Medulla oblongata (tissue), 1 donor: ENCODE data around the gene HAUS8.
A peak's percentile ranks its signal among the peaks of the same experiment; 100 is the strongest.

Source experiments
- DNase-seq: peaks from one replicate; pipeline ENCODE4 v3.0.0-alpha.2; 2015; ENCODE audit errors: extremely low spot score

The HAUS8 gene

GRCh38 chr19:17075864-17076542 lies 751 bp upstream of the HAUS8 start:
- DNase-seq: no peak

GRCh38 chr19:17074634-17075034 lies 618 bp downstream of the HAUS8 start:
- DNase-seq: no peak

- no peak for DNase-seq
These were observed 1.2 kb downstream of the HAUS8 start for GRCh38 chr19:17073869-17074633.

- DNase-seq: no peak
These were observed 4.3 kb downstream of the HAUS8 start for GRCh38 chr19:17070912-17071311.

DNA sequence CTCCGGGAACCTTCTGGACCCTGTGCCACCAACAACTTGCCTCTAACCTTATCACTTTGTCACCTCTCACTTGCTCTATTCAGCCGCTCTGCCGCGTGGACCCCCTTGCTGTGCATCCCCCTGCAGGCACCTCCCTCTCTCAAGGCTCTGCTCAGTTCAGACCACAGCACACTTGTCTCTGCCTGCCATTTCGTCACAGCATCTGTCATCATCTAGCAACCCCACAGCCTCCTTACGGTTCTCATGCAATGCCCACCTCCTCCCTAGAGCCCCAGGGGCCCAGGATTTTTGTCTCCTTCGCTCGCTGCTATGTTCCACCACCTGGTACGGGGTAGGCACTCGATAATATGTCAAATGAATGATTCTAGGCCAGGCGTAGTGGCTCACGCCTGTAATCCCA lies 4.8 kb downstream of the HAUS8 start:
- DNase-seq: no peak

DNA sequence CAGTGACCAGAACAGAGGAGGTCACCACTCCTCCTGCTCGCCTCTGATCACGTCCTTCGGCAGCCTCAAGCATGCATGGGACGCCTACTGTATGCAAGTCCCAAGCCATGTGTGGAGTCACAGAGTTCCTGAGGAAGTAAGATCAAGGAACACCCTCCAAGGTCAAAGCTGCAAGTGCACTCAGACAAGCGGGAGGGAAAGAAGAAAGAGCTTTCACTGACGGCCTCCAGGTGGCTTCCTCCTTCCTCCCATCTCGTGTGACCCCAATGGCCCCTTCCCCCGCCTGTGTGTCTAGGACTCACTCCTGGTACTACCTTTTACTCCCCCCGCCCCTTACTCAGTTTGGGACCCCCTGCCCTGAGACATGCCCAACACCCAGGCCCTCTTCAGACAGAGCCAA lies 6.1 kb downstream of the HAUS8 start:
- no peak for DNase-seq

DNA sequence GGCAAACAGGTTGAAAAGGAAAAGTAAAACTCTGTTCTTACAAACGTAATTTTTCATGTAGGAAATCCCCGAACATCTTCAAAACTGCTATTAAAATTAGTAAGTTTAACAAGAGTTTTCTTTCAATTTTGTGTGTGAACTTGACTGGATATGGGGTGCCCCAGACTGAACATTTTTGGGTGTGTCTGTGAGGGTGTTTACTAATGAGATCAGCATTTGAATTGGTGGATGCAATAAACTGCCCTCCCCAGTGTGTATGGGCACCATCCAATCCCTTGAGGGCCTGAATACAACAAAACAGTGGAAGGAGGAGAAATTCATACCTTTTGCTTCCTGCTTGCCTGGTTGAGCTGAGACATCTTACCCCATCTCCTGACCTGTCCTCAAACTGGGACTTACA lies 11.8 kb downstream of the HAUS8 start:
- no peak for DNase-seq

- no peak for DNase-seq
These were observed 13.6 kb downstream of the HAUS8 start for GRCh38 chr19:17061691-17062090.

DNA sequence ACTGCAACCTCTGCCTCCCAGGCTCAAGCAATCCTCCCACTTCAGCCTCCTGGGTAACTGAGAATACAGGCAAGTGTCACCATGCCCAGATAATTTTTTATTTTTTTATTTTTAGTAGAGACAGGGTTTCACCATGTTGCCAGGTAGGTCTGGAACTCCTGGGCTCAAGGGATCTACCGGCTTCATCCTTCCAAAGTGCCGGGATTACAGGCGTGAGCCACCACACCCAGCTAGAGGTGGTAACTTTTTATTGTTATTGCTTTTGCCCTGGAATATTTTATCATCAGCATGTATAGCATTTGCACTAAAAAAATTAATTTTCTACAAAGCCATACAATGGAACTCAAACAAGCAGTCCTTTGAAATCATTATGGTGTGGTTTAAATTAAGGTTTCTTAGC lies 14.0 kb downstream of the HAUS8 start:
- DNase-seq: no peak

- DNase-seq: no peak
These were observed 14.4 kb downstream of the HAUS8 start for GRCh38 chr19:17060802-17061201.

- DNase-seq: no peak
These were observed 17.0 kb downstream of the HAUS8 start for GRCh38 chr19:17058236-17058635.

DNA sequence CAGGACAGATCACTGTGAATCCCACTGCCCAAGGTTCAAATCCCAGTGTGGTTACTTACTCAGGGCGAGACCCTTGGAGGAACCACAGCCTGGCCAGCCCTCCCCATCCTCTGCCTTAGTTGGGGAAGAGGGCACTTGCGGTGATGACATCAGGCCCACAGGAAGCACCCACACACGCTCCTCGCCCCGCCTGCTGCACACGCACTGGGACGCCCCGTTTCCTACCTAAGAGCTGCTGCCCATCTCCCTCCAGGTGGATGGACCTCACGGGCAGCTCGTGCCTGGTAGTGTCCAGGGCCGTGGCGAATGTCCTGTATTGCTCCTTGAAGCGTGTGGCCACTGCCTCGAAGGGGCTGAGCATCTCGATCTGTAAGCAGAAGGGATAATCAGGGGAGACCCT lies 19.6 kb downstream of the HAUS8 start:
- no peak for DNase-seq

DNA sequence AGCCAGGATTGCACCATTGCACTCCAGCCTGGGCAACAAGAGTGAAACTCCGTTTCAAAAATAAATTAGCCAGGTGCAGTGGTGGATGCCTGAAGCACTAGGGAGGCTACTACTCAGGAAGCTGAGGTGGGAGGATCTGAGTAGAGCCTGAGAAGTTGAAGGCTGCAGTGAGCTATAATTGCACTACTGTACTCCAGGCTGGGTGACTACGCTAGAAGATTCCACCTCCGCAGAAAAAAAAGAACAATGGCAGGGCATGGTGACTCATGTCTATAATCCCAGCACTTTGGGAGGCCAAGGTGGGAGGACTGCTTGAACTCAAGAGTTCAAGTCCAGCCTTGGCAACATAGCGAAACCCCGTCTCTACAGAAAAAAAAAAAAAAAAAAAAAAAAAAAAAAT lies 20.5 kb downstream of the HAUS8 start:
- DNase-seq: no peak

- DNase-seq: peak; percentile 65
These were observed 22.8 kb downstream of the HAUS8 start for GRCh38 chr19:17052439-17052838.

- DNase-seq: no peak
These were observed 25.5 kb downstream of the HAUS8 start for GRCh38 chr19:17049711-17050280.

DNA sequence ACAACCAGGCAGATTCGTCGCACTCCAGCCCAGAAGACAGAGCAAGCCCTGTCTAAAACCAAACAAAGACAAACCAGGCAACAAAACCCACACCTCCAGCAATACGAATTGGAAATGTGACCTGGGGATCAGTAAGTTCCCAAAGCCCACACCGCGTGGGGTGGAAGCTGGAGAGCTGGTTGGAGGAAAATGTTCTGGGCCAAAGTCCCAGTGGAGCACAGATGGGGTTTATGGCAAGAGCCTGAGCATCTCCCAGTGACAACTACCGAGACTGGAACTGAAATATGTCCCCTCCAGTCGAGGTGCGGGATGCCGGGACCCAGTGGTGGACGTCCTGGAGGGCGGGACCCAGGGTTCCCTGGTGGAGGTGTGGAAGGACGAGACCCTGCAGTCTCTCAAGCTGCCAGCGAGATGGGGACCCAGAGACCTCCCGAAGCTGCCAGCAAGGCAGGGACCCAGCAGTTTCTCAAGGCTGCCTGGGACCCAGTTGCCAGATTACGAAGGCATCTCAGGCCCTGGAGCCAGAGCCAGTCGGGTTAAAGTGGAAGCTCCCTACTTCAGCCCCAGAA lies 26.3 kb downstream of the HAUS8 start:
- peak; percentile 46 for DNase-seq

DNA sequence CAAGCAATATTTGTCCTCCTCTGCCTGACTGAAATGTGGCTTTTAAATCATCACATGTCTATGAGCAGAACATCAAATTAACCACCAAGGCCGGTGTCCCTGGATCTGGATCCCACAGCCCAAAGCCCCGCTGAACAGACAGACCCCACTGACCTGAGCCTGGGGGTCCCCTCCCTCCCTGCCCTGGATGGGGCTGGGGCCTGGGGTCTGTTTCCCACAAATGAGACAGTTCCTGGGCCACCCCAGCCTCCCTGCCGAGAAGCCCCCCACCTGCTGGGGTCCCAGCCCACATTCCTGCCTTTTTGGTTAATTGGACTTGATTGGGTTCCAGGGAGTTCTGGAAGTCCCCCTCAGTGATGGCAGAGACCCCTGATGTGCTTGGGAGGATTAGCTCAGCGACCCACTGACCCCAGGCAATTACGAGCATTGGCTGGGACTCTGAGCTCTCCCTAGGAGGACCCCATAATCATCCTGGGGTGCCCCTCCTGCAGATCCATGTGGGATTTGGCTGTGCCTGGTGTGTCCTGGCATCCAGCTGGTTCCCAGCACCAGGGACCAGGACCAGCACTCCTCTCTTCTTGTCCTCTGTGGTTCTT lies 29.2 kb downstream of the HAUS8 start:
- no peak for DNase-seq

- no peak for DNase-seq
These were observed 31.5 kb downstream of the HAUS8 start for GRCh38 chr19:17043744-17044143.

- DNase-seq: no peak
These were observed 33.3 kb downstream of the HAUS8 start for GRCh38 chr19:17041976-17042375.

DNA sequence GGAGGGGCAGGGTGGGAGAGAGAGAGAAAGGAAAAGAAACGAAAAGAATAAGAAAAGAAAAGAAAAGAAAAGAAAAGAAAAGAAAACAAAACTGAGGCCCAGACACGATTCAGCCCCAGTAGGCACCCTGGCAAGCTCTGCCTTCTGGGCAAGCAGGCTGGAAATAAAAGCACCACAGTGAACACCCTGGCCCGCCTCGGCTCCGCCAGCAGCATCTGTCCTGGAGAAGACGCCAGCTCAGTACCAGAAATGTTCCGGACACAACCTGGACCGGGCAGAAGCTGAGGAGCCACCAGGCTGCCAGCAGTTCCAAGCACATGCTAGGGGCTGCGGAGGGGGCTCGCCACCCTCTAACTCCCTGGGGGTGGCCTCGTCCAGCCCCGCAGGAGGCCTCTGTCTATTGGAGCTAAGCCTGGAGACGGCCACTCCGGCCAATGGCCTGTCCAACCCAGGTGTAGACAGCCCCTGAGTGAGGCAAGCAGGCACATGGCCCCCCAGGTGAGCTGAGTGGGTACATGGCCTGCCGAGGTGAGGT lies 37.2 kb downstream of the HAUS8 start:
- peak; percentile 68 for DNase-seq

GRCh38 chr19:17037184-17037583 lies 38.1 kb downstream of the HAUS8 start:
- no peak for DNase-seq

DNA sequence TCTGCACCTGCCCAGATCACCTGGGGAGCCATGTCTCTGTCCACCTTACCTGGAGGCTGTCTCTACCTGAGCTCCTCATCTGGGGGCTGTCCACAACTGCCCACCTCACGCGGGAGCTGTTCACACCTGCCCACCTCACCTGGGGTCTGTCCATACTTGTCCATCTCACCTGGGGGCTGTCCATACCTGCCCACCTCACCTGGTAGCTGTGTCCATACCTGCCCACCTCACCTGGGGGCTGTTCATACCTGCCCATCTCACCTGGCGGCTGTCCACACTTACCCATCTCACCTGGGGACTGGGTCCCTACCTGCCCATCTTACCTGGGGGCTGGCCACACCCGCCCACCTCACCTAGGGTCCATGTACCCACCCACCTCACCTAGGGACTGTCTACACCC lies 38.6 kb downstream of the HAUS8 start:
- DNase-seq: no peak
